ENCODE data around the gene ATAD5. TPM values are rescaled to one million over a fixed set of nuclear protein-coding genes. Genes with fewer than 3 reads are reported as not detected.
A peak's percentile ranks its signal among the peaks of the same experiment; 100 is the strongest.

The ATAD5 gene
- polyA plus RNA-seq, 1 experiment: 0.42 TPM

GRCh38 chr17:30794372-30794771, 37.4 kb upstream of the ATAD5 start:
- ChIA-PET CTCF (no interaction called here), POLR2A (no interaction called here)
- H3K36me3 ChIP-seq (ENCODE audit: control insufficient read depth, insufficient read depth, low read length): peaks cover 2% of the 10 kb centered on the region
- no peaks in the 10 kb centered on the region for H3K27me3 ChIP-seq (ENCODE audit: control insufficient read depth, insufficient read depth, low read length)
- DNase-seq (ENCODE audit: low read depth): no peak
- no peak for TF ChIP-seq CTCF (IDR thresholded peaks at IDR 0.05; ENCODE audit: insufficient read depth, low read depth, low read length)
- H3K4me3 ChIP-seq (ENCODE audit: low read depth, low read length): no peak overlapping the region

GRCh38 chr17:30796016-30796415, 35.8 kb upstream of the ATAD5 start:
- peaks cover 2% of the 10 kb centered on the region for H3K36me3 ChIP-seq (ENCODE audit: control insufficient read depth, insufficient read depth, low read length)
- no peaks in the 10 kb centered on the region for H3K27me3 ChIP-seq (ENCODE audit: control insufficient read depth, insufficient read depth, low read length)
- ChIA-PET POLR2A (no interaction called here), CTCF (no interaction called here)
- H3K4me3 ChIP-seq (ENCODE audit: low read depth, low read length): no peak overlapping the region
- DNase-seq (ENCODE audit: low read depth): no peak
- TF ChIP-seq CTCF (IDR thresholded peaks at IDR 0.05; ENCODE audit: insufficient read depth, low read depth, low read length): no peak

- H3K4me3 ChIP-seq (ENCODE audit: low read depth, low read length): no peak overlapping the region
- peaks cover 1% of the 10 kb centered on the region for H3K36me3 ChIP-seq (ENCODE audit: control insufficient read depth, insufficient read depth, low read length)
- TF ChIP-seq CTCF (IDR thresholded peaks at IDR 0.05; ENCODE audit: insufficient read depth, low read depth, low read length): no peak
- no peak for DNase-seq (ENCODE audit: low read depth)
- no peaks in the 10 kb centered on the region for H3K27me3 ChIP-seq (ENCODE audit: control insufficient read depth, insufficient read depth, low read length)
- ChIA-PET CTCF (no interaction called here), POLR2A (no interaction called here)
Measured at GRCh38 chr17:30801671-30802070, 30.1 kb upstream of the ATAD5 start.

- peaks cover 1% of the 10 kb centered on the region; the same call in 1 of the 2 replicates for H3K36me3 ChIP-seq (ENCODE audit: control insufficient read depth, insufficient read depth, low read length)
- ChIA-PET CTCF (interaction anchor here (1.0 kb wide), 1 partner anchor 16 kb away, joined by 4 read pairs; no protein-coding TSS in a partner anchor), POLR2A (no interaction called here)
- TF ChIP-seq CTCF (IDR thresholded peaks at IDR 0.05; ENCODE audit: insufficient read depth, low read depth, low read length): peak; percentile 19; the same call in 1 of the 2 replicates
- H3K4me3 ChIP-seq (ENCODE audit: low read depth, low read length): no peak overlapping the region
- no peak for DNase-seq (ENCODE audit: low read depth)
- H3K27me3 ChIP-seq (ENCODE audit: control insufficient read depth, insufficient read depth, low read length): no peaks in the 10 kb centered on the region
Measured at GRCh38 chr17:30805944-30806456, 25.8 kb upstream of the ATAD5 start.

- Histone ChIP-seq H3K27me3 (ENCODE audit: control insufficient read depth, insufficient read depth, low read length) (no peaks in the 10 kb centered on the region), H3K36me3 (ENCODE audit: control insufficient read depth, insufficient read depth, low read length) (peaks cover 1% of the 10 kb centered on the region; the same call in 1 of the 2 replicates), H3K4me3 (ENCODE audit: low read depth, low read length) (no peak overlapping the region)
- DNase-seq (ENCODE audit: low read depth): no peak
- POLR2A ChIA-PET: no interaction called here
- no peak for TF ChIP-seq CTCF (IDR thresholded peaks at IDR 0.05; ENCODE audit: insufficient read depth, low read depth, low read length)
- CTCF ChIA-PET: no interaction called here
Measured at GRCh38 chr17:30807896-30808295, 23.9 kb upstream of the ATAD5 start.

Data from BJ (cell line).